GM23338 (cell line): ENCODE results near the gene GPHA2. TPM values are rescaled to one million over a fixed set of nuclear protein-coding genes. Genes with fewer than 3 reads are reported as not detected.

Experiments
- ATAC-seq: fragments of 200-7000 bp; cut with Tn5 transposase; 3 replicates; pipeline ENCODE4 v1.9.1; 2020
- DNase-seq: peaks from one replicate; pipeline ENCODE4 v3.0.0-alpha.2; 2015; ENCODE audit warnings: low spot score
- H2AFZ ChIP-seq: fragments of 200-600 bp; sonication (generic); 2 replicates; pipeline ENCODE4 v1.8.0; 2016; ENCODE audit warnings: antibody characterized with exemption, mild to moderate bottlenecking, moderate library complexity
- H3F3A ChIP-seq: fragments of 200-600 bp; sonication (generic); replicated peaks from 2 replicates; pipeline ENCODE4 v1.8.0; 2017; ENCODE audit warnings: antibody characterized with exemption, mixed run types, low read depth
- H3K27ac ChIP-seq: fragments of 200-600 bp; sonication (generic); 2 replicates; pipeline ENCODE4 v1.6.1; 2016; ENCODE audit warnings: low read depth
- H3K27me3 ChIP-seq: fragments of 200-600 bp; sonication (generic); 2 replicates; pipeline ENCODE4 v1.8.0; 2016; ENCODE audit warnings: mild to moderate bottlenecking, mixed run types, moderate library complexity; ENCODE audit not compliant: insufficient read depth
- H3K36me3 ChIP-seq: fragments of 200-600 bp; sonication (generic); 2 replicates; pipeline ENCODE4 v1.8.0; 2016; ENCODE audit warnings: mild to moderate bottlenecking; ENCODE audit not compliant: insufficient read depth
- H3K4me1 ChIP-seq: fragments of 200-600 bp; sonication (generic); 2 replicates; pipeline ENCODE4 v1.8.0; 2016; ENCODE audit warnings: mild to moderate bottlenecking, moderate library complexity; ENCODE audit not compliant: insufficient read depth
- H3K4me2 ChIP-seq: fragments of 200-600 bp; sonication (generic); 2 replicates; pipeline ENCODE4 v1.7.1; 2017; ENCODE audit warnings: mixed run types
- H3K4me3 ChIP-seq: fragments of 200-600 bp; sonication (generic); 2 replicates; pipeline ENCODE4 v1.6.1; 2016; ENCODE audit warnings: mixed run types
- H3K79me2 ChIP-seq: fragments of 200-600 bp; sonication (generic); replicated peaks from 2 replicates; pipeline ENCODE4 v1.8.0; 2017; ENCODE audit warnings: mild to moderate bottlenecking; ENCODE audit not compliant: insufficient read depth
- H3K9me2 ChIP-seq: fragments of 200-600 bp; sonication (generic); 2 replicates; pipeline ENCODE4 v1.8.0; 2017; ENCODE audit not compliant: insufficient read depth
- H4K20me1 ChIP-seq: fragments of 200-600 bp; sonication (generic); replicated peaks from 2 replicates; pipeline ENCODE4 v1.8.0; 2017; ENCODE audit warnings: mild to moderate bottlenecking; ENCODE audit not compliant: insufficient read depth
- H3K27ac Mint-ChIP-seq: 2 replicates; pipeline ENCODE4 v1.8.0; 2020; ENCODE audit warnings: inconsistent platforms, mild to moderate bottlenecking, moderate library complexity, mixed read lengths
- H3K27me3 Mint-ChIP-seq: 3 replicates; pipeline ENCODE4 v1.8.0; 2022; ENCODE audit warnings: low read depth, mild to moderate bottlenecking, moderate library complexity, mixed read lengths, inconsistent platforms; ENCODE audit not compliant: insufficient read depth, poor library complexity
- H3K36me3 Mint-ChIP-seq: 3 replicates; pipeline ENCODE4 v1.8.0; 2021; ENCODE audit warnings: low read depth, mild to moderate bottlenecking, inconsistent platforms, moderate library complexity, mixed read lengths
- H3K4me1 Mint-ChIP-seq: 3 replicates; pipeline ENCODE4 v1.8.0; 2020; ENCODE audit warnings: mild to moderate bottlenecking, inconsistent platforms, mixed read lengths
- H3K4me3 Mint-ChIP-seq: 3 replicates; pipeline ENCODE4 v1.8.0; 2021; ENCODE audit warnings: moderate library complexity, mild to moderate bottlenecking, inconsistent platforms, mixed read lengths
- H3K9me3 Mint-ChIP-seq: 3 replicates; pipeline ENCODE4 v1.8.0; 2020; ENCODE audit warnings: moderate library complexity, mild to moderate bottlenecking, inconsistent platforms, mixed read lengths
- CREB1 ChIP-seq: fragments of 250-450 bp; sonication (Bioruptor Pico); IDR thresholded peaks from 2 replicates; pipeline ENCODE4 v1.5.0; 2020; ENCODE audit warnings: low read depth, mild to moderate bottlenecking, moderate library complexity
- EZH2 ChIP-seq: fragments of 200-600 bp; sonication (generic); IDR thresholded peaks from one replicate; pipeline ENCODE4 v1.8.0; 2017; ENCODE audit warnings: antibody characterized with exemption, mild to moderate bottlenecking, low read depth; ENCODE audit not compliant: unreplicated experiment
- EZH2phosphoT487 ChIP-seq: fragments of 200-600 bp; sonication (generic); IDR thresholded peaks from one replicate; pipeline ENCODE4 v1.8.1; 2018; ENCODE audit warnings: antibody characterized with exemption; ENCODE audit not compliant: unreplicated experiment
- JUNB ChIP-seq: IDR thresholded peaks from one replicate; pipeline ENCODE4 v1.6.1; 2016; ENCODE audit warnings: antibody characterized with exemption; ENCODE audit not compliant: unreplicated experiment
- NANOG ChIP-seq: IDR thresholded peaks from 2 replicates; pipeline ENCODE4 v1.6.1; 2016; ENCODE audit warnings: antibody characterized with exemption, borderline replicate concordance
- POLR2AphosphoS5 ChIP-seq: IDR thresholded peaks from 2 replicates; pipeline ENCODE4 v1.6.1; 2016; ENCODE audit warnings: antibody characterized with exemption, low read depth
- ZNF114 ChIP-seq: fragments of 250-450 bp; sonication (Bioruptor Pico); IDR thresholded peaks from 2 replicates; pipeline ENCODE4 v1.5.0; 2020; ENCODE audit warnings: mild to moderate bottlenecking, moderate library complexity
- ZNF331 ChIP-seq: fragments of 250-450 bp; sonication (Bioruptor Pico); IDR thresholded peaks from 2 replicates; pipeline ENCODE4 v1.5.0; 2020; ENCODE audit warnings: low read depth, mild to moderate bottlenecking, moderate library complexity
- polyA plus RNA-seq: library from polyadenylated mRNA; unstranded; fragments of >200 nt; fragmentation: Nextera tagmentation; extraction: Ambion mirVana; gene quantifications from 2 replicates; pipeline ENCODE4 v1.2.1, GENCODE V29; 2016
- total RNA-seq: library from RNA; depleted of rRNA; stranded (reverse); fragments of >200 nt; shearing (Covaris generic); gene quantifications from 2 replicates; pipeline ENCODE4 v1.2.3, GENCODE V29; 2014

Gene GPHA2
- total and polyA plus RNA-seq, 2 experiments from 2014 or later: 0.83 to 1.8 TPM

DNA sequence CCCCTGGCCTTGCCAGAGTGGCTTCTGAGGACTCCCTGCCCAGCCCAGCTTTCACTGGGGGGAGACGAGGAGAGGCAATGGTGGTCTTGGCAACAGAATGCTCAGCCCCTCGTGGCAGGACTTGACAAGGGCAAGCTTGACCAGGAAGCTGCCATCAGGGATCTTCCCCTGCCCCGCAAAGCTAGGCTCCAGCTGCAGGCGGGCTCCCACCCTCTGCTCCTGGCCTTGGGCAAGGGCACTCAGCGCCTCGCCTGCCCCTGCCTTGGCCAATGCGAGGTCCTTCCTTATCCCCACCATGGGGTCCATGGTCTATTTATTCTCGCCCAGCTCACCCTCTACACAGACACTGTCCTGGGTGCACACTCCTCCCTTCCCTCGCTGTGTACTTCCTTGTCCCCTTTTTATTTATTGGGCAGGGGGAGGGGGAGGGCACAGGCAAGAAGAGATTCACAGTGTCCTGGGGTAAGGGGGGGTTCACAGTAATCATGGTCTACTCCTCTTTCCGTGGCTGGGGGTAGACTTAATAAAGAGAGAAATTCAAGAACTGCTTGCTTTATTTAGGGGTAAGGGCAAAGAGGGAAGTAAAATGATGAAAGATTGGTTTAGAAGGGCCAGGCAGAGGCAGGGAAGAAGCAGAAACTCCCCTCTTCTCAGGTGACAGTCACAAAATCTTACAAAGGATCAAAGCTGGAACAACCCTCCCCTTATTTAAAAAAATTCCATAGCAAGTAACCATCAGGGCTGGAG is 1.6 kb downstream of the GPHA2 start (continued):
- TF ChIP-seq NANOG (no peak), CREB1 (CRISPR knock-in tag) (no peak)

DNA sequence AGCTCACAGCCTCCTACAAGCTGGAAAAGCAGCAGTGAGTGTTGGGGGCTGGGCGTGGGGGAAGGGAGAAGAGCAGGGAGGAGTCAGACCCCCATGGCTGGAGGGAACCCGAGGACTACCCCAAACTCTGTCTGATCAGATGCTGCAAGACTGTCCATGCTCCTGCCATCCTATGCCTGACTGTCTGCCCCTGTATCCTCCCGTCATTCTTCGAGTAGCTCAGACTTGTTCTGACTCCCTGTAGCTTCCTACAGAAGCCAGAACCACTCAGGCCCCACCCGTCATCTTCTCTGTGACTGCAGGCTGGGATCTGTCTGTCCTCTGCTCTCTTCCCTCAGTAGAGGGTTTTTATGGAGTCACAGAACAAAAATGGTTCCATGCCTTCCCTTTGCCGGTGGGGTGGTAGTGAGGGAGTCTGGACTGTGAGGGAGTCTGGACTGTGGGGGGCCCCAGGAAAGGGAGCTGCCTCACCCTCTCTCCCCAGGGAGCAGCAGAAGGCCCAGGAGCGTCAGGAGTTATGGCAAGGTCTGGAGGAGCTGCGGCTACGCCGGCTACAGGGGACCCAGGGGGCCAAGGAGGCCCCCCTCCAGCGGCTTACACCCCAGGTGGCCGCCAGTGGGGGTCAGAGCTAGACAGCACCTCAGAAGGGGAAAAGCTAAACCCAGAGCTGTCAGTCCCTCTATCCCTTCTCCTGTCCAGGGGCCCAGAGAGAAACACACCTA is 2.3 kb downstream of the GPHA2 start:
- no peak overlapping the region for H3K4me3 Mint-ChIP-seq

DNA sequence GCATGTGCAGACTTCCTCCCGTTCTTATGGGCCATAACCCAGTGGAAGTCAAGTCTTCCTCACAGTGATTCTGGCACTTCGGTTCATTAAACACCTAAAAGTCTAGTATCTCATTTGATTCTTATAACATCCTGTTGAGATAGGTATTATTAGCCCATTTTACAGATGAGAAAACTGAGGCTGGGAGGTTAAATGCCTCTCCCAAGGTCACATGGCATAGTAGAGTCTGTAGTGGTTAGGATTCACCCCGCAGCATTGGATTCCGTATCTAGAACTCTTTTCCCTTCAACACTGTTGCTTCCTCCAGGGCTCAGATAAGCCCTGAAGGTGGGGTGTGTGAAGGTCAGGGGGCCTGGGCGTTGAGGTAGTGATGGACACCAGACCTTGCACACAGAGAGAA is 3.4 kb downstream of the GPHA2 start:
- no peaks in the 10 kb centered on the region; the same call in 1 of the 2 replicates for H4K20me1 ChIP-seq
- H3K36me3 Mint-ChIP-seq: no peaks in the 10 kb centered on the region
- ATAC-seq: no peak

More for the DNA sequence above, 2.3 kb downstream of the GPHA2 start:
- no peak for TF ChIP-seq JUNB
- no peak for TF ChIP-seq EZH2phosphoT487
- no peak for TF ChIP-seq ZNF114
- TF ChIP-seq NANOG: no peak
- no peak for TF ChIP-seq ZNF331 (CRISPR knock-in tag)
- Histone ChIP-seq H3F3A (no peaks in the 10 kb centered on the region), H4K20me1 (no peaks in the 10 kb centered on the region), H3K4me3 (no peak overlapping the region), H3K27me3 (no peaks in the 10 kb centered on the region), H3K79me2 (no peaks in the 10 kb centered on the region), H3K27ac (no peak overlapping the region), H3K4me1 (peaks cover 7% of the 10 kb centered on the region; the same call in 1 of the 2 replicates), H2AFZ (no peak overlapping the region), H3K9me2 (no peaks in the 10 kb centered on the region), H3K36me3 (no peaks in the 10 kb centered on the region), H3K4me2 (no peak overlapping the region)
- DNase-seq (no peak), ATAC-seq (no peak)
- H3K9me3 Mint-ChIP-seq: no peaks in the 10 kb centered on the region
- no peaks in the 10 kb centered on the region for H3K36me3 Mint-ChIP-seq
- peaks cover 16% of the 10 kb centered on the region for H3K27me3 Mint-ChIP-seq
- H3K4me1 Mint-ChIP-seq: peaks cover 29% of the 10 kb centered on the region
- H3K27ac Mint-ChIP-seq: no peak overlapping the region

DNA sequence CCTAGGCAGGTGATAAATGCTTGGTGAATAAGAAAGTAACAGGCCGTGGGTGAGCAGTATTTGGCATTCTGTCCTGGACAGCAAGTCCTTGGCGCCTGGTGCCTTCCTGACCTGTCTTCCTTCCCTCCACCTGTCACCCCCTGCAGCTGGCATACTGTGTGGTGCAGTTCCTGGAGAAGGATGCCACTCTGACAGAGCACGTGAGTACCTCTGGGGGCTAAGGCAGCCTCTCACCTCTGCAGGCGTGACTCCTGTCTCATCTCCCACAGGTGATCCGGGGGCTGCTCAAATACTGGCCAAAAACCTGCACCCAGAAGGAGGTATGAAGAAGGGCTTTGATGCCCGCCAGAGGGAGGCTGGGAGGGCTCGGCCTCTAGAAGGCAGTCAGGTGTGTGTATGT is 4.4 kb downstream of the GPHA2 start:
- peaks cover 4% of the 10 kb centered on the region; the same call in 1 of the 2 replicates for H3K4me1 ChIP-seq
- H3K79me2 ChIP-seq: no peaks in the 10 kb centered on the region
- DNase-seq (no peak), ATAC-seq (no peak)
- no peaks in the 10 kb centered on the region for H3K36me3 ChIP-seq
- no peak overlapping the region for H2AFZ ChIP-seq
- no peaks in the 10 kb centered on the region for H3K27me3 ChIP-seq
- H4K20me1 ChIP-seq: no peaks in the 10 kb centered on the region; the same call in 1 of the 2 replicates
- H3K4me2 ChIP-seq: no peak overlapping the region
- H3K4me3 ChIP-seq: no peak overlapping the region
- H3K27me3 Mint-ChIP-seq: peaks cover 15% of the 10 kb centered on the region
- H3K4me1 Mint-ChIP-seq: peaks cover 27% of the 10 kb centered on the region
- H3F3A ChIP-seq: no peaks in the 10 kb centered on the region
- no peaks in the 10 kb centered on the region for H3K9me3 Mint-ChIP-seq
- H3K27ac Mint-ChIP-seq: no peak overlapping the region
- H3K36me3 Mint-ChIP-seq: no peaks in the 10 kb centered on the region
- no peaks in the 10 kb centered on the region for H3K9me2 ChIP-seq
- no peak overlapping the region for H3K4me3 Mint-ChIP-seq
- no peak overlapping the region for H3K27ac ChIP-seq
- no peak for TF ChIP-seq EZH2
- no peak for TF ChIP-seq POLR2AphosphoS5

More for the DNA sequence above, 3.4 kb downstream of the GPHA2 start:
- Mint-ChIP-seq H3K4me3 (no peak overlapping the region), H3K9me3 (no peaks in the 10 kb centered on the region), H3K27me3 (peaks cover 16% of the 10 kb centered on the region), H3K4me1 (peaks cover 29% of the 10 kb centered on the region), H3K27ac (no peak overlapping the region)
- no peak for TF ChIP-seq NANOG
- no peak for TF ChIP-seq EZH2phosphoT487
- Histone ChIP-seq H3K4me1 (peaks cover 7% of the 10 kb centered on the region; the same call in 1 of the 2 replicates), H3F3A (no peaks in the 10 kb centered on the region), H3K79me2 (no peaks in the 10 kb centered on the region), H3K4me2 (no peak overlapping the region), H3K9me2 (no peaks in the 10 kb centered on the region), H3K4me3 (no peak overlapping the region), H2AFZ (no peak overlapping the region), H3K27me3 (no peaks in the 10 kb centered on the region), H3K27ac (no peak overlapping the region), H3K36me3 (no peaks in the 10 kb centered on the region)
- no peak for DNase-seq
